GM19193 (cell line): ENCODE results near the gene CAMK2B.

Experiments used
- POLR2A ChIP-seq: IDR thresholded peaks from 4 replicates; pipeline ENCODE4 v1.6.1; 2011; ENCODE audit not compliant: insufficient read depth, insufficient read length; ENCODE audit errors: extremely low read depth

The CAMK2B gene

DNA sequence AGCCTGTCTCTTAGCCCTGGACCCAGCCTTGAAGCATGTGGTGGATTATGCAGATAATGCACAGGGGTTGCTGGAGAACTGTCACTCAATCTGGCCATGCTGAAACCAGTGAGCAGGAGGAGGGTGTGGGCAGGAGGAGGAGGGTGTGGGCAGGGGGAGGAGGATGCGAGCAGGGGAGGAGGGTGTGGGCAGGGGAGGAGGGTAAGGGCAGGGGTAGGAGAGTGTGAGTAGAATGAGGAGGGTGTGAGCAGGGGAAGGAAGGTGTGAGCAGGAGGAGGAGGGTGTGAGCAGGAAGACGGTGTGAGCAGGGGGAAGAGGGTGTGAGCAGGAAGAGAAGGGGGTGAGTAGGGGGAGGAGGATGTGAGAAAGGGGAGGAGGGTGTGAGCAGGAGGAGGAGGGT is 18.8 kb downstream of the CAMK2B start:
- TF ChIP-seq POLR2A, result no peak

DNA sequence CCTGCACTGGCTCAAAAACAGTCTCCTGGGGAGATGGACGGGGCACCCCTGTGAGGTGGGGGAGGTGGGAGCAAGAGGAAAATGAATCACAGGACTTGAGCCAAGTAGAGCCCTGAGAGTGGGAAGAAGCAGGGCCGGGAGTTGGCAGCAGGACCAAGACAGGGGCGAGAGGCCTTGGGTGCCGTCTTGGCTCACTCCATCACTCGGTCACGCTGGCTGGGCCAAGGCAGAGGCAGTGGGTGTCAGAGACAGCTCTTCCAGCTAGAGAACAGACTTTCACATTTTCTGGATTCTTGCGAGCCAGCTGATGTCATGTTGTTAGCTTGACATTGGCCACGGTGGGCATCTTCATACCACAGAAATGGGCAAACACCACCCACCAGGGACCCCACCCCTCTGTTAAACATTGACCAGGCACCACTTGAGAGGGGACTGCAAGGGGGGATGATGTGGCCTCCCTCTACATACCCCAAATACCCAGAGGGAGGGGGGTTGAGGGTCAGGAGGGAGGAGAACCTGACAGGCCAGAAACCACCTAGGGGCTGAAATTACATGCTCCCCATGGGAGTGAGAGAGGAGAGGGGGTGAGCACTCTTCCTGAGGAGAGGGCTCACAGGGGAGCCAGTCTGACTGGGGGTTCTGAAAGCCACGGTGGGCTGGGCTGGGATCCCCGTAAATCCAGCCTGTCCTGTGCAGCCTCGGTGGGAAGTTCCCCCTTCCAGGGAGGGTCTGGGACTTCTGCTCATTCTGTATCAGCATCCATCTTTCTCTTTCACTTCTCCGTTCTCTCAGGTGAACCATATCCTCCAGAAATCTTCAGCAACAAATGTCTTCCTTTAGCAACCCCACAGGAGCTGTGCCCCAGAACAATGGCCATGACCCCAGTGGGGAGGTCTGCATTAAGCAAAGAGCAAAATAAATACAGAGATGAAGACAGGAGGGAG is 19.6 kb downstream of the CAMK2B start:
- no peak for TF ChIP-seq POLR2A

GRCh38 chr7:44294325-44295069 is 30.9 kb downstream of the CAMK2B start:
- no peak for TF ChIP-seq POLR2A

GRCh38 chr7:44293561-44294324 is 31.7 kb downstream of the CAMK2B start:
- TF ChIP-seq POLR2A, result no peak

DNA sequence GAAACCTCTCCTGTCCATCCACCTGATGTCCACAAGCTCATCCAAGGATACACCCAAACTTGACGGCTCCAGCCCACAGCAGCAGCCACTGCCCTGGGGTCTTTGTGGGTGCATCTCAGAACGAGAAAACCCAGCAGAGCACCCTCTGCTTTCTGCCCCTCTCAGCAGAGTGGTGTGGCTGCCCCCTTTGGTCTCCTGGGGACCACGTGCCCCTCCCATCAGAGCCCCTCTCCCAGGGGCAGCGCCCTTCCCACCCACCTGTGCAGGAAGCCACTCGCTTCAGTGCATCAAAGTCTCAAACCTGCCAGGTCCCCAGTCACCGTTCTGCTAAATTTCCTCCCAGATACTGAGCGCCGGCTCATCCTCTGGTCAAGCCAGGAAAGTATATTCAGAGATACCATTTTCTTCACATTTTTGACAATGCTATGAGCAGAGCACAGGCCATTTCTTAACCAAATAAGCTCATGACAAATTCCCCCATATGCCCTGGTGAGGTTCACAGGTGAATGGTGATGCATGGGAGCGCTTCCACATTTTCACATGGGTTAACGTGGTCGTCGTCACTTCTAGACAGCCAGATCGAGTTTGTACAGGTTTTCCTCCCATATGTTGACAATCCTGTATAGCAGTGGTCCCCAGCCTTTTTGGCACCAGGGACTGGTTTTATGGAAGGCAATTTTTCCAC is 32.4 kb downstream of the CAMK2B start:
- TF ChIP-seq POLR2A, result no peak

- no peak for TF ChIP-seq POLR2A
Observed at GRCh38 chr7:44292420-44292817, 33.0 kb downstream of the CAMK2B start.

- no peak for TF ChIP-seq POLR2A
Observed at GRCh38 chr7:44291733-44292419, 33.5 kb downstream of the CAMK2B start.

DNA sequence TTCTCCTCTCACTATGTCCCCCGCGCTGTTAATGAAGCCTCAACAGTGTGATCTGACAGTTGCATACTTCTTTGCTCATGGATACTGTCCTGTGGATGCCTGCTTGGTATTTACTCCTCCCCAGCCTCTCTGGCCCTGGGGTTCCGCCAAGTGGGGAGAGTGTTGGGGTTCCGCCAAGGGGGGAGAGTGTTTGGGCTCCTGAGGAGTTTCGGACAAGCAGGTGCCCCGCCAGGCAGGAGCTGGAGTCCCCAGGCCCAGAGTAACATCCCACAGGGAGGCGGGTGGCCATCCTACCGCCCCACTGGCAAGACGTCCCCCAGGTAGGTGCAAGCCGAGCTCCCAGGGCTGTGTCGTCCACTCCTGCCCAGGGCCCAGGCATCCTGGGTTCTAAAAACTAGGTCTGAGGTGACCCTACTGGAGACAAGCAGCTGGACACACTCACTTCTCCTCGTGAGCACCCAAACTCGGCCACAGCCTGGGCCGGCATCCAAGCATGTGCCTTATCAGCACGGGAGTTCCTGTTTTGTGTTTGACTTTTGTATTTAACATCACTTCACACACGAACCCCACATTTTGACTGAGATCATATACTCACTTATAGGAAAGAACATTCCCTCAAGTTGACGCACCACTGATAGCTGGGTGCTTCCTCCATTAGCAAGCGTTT is 34.2 kb downstream of the CAMK2B start:
- TF ChIP-seq POLR2A, result no peak

GRCh38 chr7:44290252-44290620 is 35.2 kb downstream of the CAMK2B start:
- no peak for TF ChIP-seq POLR2A

- TF ChIP-seq POLR2A, result no peak
Observed at GRCh38 chr7:44289341-44290251, 35.8 kb downstream of the CAMK2B start.

- TF ChIP-seq POLR2A, result no peak
Observed at GRCh38 chr7:44288811-44289340, 36.5 kb downstream of the CAMK2B start.

DNA sequence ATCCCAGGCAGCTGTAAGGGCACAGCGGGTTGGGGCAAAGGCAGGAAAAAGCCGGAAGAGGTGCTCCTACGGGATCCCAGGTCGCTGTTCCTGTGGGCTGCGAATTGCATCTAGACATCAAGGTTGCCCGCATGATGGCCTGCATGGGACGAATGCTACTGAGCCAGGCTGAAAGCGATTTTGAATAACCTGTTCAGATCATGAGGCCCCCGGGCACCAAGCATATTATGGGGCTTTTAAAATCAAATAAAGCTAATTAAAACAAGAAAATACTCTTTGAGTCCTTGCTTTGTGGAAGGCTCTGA is 37.1 kb downstream of the CAMK2B start:
- no peak for TF ChIP-seq POLR2A
